ENCODE results near the gene CEP295NL. TPM values are rescaled to one million over a fixed set of nuclear protein-coding genes. Genes with fewer than 3 reads are reported as not detected.
A peak's percentile ranks its signal among the peaks of the same experiment; 100 is the strongest.
"Not testable (repeated sequence)": the region's sequence is repeated elsewhere in the genome, so short reads cannot be mapped to it uniquely, and the experiment has no call there.

The CEP295NL gene
- total RNA-seq, 4 donors from 2014 or later = 0.78 to 6.6 (median 2.3) TPM

DNA sequence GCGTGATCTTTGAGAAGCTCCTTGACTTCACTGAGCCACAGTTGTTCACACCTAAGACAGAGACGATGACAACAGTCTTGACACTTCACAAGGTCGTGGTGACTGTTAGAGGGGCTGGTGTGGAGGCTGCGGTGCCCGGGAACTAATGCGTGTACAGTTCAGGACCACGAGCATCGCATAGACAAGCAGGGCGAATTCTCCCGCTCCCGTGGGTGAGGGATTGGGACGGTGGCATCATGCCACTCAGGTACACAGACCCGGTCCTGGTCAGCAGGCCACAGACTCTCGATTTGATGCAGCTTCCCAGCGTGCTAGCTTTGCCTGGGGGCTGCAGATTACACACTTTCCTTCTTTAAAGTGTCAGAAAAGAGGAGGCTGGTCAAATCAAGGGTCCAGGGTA is 24.7 kb downstream of the CEP295NL start:
- intact Hi-C loops (cut with DNase I) = no loop called here
- TF ChIP-seq POLR2AphosphoS5 (IDR thresholded peaks at IDR 0.05) = no peak
- no peak for TF ChIP-seq POLR2A (IDR thresholded peaks at IDR 0.05; ENCODE audit: low read depth)
- TF ChIP-seq, protein P1, sequence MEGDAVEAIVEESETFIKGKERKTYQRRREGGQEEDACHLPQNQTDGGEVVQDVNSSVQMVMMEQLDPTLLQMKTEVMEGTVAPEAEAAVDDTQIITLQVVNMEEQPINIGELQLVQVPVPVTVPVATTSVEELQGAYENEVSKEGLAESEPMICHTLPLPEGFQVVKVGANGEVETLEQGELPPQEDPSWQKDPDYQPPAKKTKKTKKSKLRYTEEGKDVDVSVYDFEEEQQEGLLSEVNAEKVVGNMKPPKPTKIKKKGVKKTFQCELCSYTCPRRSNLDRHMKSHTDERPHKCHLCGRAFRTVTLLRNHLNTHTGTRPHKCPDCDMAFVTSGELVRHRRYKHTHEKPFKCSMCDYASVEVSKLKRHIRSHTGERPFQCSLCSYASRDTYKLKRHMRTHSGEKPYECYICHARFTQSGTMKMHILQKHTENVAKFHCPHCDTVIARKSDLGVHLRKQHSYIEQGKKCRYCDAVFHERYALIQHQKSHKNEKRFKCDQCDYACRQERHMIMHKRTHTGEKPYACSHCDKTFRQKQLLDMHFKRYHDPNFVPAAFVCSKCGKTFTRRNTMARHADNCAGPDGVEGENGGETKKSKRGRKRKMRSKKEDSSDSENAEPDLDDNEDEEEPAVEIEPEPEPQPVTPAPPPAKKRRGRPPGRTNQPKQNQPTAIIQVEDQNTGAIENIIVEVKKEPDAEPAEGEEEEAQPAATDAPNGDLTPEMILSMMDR (IDR thresholded peaks at IDR 0.05) = no peak
- TF ChIP-seq EP300 (IDR thresholded peaks at IDR 0.05) = no peak
- Histone ChIP-seq H3K9me3 (no peaks in the 10 kb centered on the region), H3K4me3 (no peak overlapping the region), H3K27ac (replicated peaks in 1 of 4) (peak overlapping the region; percentile 89 to 95 (median 91)), H3K4me1 (peaks cover 90 to 100% (median 99%) of the 10 kb centered on the region in 4 donors), H3K27me3 (no peaks in the 10 kb centered on the region), H3K36me3 (peaks cover 0 to 6% (median 2%) of the 10 kb centered on the region in 4 donors)
- no peak for DNase-seq (ENCODE audit: extremely low spot score)
- 93% methylated on average over 15 of the region's 15 CpGs for WGBS

DNA sequence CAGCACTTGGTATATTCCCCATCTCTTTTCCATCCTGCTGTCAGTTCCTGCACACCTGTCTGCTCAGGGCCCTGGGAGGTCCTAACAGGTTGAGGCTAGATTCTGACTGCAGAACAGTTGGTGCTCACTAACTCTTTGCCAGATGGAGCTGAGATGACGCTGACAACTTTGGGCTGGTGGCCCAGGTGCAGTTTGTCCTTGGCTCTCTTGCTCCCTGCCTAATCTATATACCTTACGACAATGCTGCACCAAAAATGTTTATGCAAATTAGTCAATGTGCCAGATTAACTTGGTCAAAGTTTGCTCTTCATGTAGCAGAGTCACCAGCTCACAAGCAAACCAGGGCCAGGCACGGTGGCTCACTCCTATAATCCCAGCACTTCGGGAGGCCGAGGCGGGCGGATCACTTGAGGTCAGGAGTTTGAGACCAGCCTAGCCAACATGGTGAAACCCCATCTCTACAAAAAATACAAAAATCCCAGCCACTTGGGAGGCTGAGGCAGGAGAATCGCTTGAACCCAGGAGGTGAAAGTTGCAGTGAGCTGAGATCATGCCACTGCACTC is 26.0 kb downstream of the CEP295NL start:
- TF ChIP-seq POLR2AphosphoS5 (IDR thresholded peaks at IDR 0.05) = peak in 1 of 2 donors; percentile 17
- DNase-seq (ENCODE audit: extremely low spot score); H3K9me3 ChIP-seq; intact Hi-C loops (cut with DNase I); H3K27me3 ChIP-seq; H3K4me3 ChIP-seq: not testable (repeated sequence)
- peaks cover 0 to 17% (median 13%) of the 10 kb centered on the region in 4 donors for H3K36me3 ChIP-seq
- 79% methylated on average over 8 of the region's 8 CpGs for WGBS
- H3K27ac ChIP-seq (replicated peaks in 1 of 4) = peak overlapping the region; percentile 65 to 90 (median 74)
- peaks cover 80 to 93% (median 91%) of the 10 kb centered on the region in 4 donors for H3K4me1 ChIP-seq

DNA sequence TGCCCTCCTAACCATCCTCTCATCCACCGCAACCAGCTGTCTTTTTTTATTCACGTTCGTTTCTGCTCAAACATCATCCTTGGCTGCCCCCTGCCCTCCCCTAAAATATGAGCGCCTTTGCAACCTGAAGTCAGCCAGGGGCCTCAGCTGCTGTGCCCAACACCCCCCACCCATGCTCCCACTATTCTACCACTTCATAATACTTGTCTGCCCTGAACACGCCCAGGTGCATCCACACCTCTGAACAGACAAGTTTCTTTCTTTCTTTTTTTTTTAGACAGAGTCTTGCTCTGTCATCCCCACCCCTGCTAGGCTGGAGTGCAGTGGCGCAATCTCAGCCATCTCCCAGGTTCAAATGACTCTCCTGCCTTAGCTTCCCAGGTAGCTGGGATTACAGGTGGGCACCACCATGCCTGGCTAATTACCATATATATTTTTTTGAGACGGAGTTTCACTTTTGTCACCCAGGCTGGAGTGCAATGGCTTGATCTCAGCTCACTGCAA is 26.9 kb downstream of the CEP295NL start:
- no peak for TF ChIP-seq POLR2AphosphoS5 (IDR thresholded peaks at IDR 0.05)
- TF ChIP-seq EP300 (IDR thresholded peaks at IDR 0.05) = no peak
- TF ChIP-seq POLR2A (IDR thresholded peaks at IDR 0.05; ENCODE audit: low read depth) = no peak
- TF ChIP-seq, protein P1 (IDR thresholded peaks at IDR 0.05) = no peak
- peak overlapping the region; percentile 65 to 90 (median 74) for H3K27ac ChIP-seq (replicated peaks in 1 of 4)
- DNase-seq (ENCODE audit: extremely low spot score) = no peak
- intact Hi-C loops (cut with DNase I) = no loop called here
- no peaks in the 10 kb centered on the region for H3K27me3 ChIP-seq
- peaks cover 2 to 25% (median 20%) of the 10 kb centered on the region in 4 donors for H3K36me3 ChIP-seq
- WGBS = 68% methylated on average over 7 of the region's 7 CpGs
- no peaks in the 10 kb centered on the region for H3K9me3 ChIP-seq
- H3K4me3 ChIP-seq = no peak overlapping the region
- peaks cover 72 to 84% (median 82%) of the 10 kb centered on the region in 4 donors for H3K4me1 ChIP-seq

DNA sequence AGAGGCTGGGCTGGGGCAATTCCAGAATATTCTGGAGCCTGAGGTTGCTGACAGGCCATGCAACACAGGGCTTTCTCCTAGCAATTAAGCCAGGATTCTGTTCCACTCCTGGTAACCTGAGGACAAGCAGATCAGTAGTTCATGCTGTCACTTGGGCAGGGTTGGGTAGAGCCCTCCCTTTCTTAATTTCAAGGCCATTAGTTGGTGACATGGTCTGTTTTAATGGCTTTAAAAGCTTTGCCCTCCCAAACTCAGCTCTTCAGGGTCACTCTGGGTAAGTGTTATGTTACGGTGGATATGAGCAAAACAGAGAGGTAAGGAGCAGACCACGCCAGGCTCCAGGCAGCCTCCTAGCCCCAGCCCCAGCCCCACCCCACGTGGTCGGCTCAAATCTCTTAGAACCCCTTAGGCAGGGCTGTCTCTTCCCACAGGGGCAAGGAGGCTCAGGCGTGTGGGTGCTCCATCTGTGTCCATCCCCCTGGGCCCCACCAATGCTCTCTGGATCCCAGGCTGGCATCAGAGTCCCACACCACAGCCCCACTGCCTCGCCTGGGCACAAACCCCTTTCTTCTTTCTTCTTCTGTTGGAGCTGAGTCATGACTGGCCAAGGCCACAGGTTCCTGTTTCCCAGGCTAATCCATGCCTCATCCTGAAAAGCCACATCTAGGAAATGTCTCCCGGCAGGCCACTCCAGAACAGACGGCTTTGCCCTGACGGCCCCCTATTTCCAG is 27.5 kb downstream of the CEP295NL start:
- WGBS = 54% methylated on average over 9 of the region's 9 CpGs

More for the DNA sequence above, 27.5 kb downstream of the CEP295NL start:
- peaks cover 66 to 78% (median 76%) of the 10 kb centered on the region in 4 donors for H3K4me1 ChIP-seq
- TF ChIP-seq POLR2A (IDR thresholded peaks at IDR 0.05; ENCODE audit: low read depth) = no peak
- TF ChIP-seq POLR2AphosphoS5 (IDR thresholded peaks at IDR 0.05) = no peak
- TF ChIP-seq EP300 (IDR thresholded peaks at IDR 0.05) = no peak
- TF ChIP-seq, protein P1 (IDR thresholded peaks at IDR 0.05) = no peak
- intact Hi-C loops (cut with DNase I) = no loop called here
- no peaks in the 10 kb centered on the region for H3K27me3 ChIP-seq
- H3K27ac ChIP-seq (replicated peaks in 1 of 4) = peak overlapping the region; percentile 65 to 90 (median 74)
- no peaks in the 10 kb centered on the region for H3K9me3 ChIP-seq
- peaks cover 8 to 31% (median 26%) of the 10 kb centered on the region in 4 donors for H3K36me3 ChIP-seq
- H3K4me3 ChIP-seq = no peak overlapping the region
- no peak for DNase-seq (ENCODE audit: extremely low spot score)

Data from esophagus muscularis mucosa (tissue), 4 donors.